GM18951 (cell line): ENCODE data around the gene MTHFD2L.
"Not testable (repeated sequence)": the region's sequence is repeated elsewhere in the genome, so short reads cannot be mapped to it uniquely, and the experiment has no call there.

Experiments used
- POLR2A ChIP-seq: IDR thresholded peaks from 4 replicates; pipeline ENCODE4 v1.6.1; 2011; ENCODE audit warnings: mild to moderate bottlenecking; ENCODE audit not compliant: insufficient read length, insufficient read depth; ENCODE audit errors: extremely low read depth
- in situ Hi-C: fragments of 300-500 bp; cut with MboI; formaldehyde crosslinking; loops from one replicate; pipeline ENCODE4 v1.12.0; 2022; ENCODE audit warnings: low sequenced_read_pairs, mixed read lengths, inconsistent platforms; ENCODE audit not compliant: unreplicated experiment

Gene MTHFD2L

DNA sequence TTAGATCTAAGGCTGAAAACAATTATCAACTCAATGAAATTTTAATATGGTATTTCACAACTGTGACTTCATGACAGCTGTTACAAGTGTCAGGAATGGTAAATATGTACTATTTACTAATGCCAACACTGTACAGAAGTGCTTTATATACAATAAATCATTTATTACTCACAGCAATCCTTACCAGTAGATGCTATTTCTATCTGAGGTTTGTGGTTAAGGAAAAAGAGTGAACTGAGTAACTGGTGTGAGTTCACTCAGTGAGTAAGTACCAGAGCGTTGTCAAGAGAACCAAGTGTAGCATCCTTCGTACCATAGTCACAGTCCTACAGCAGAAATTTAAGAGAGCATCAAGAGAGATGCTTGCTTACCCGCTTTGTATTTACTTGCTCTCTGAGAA is 23.3 kb downstream of the MTHFD2L start:
- no peak for TF ChIP-seq POLR2A
- in situ Hi-C loops, result loop anchor here (25.0 kb wide), 1 partner anchor 356 kb away; no protein-coding TSS in a partner anchor

DNA sequence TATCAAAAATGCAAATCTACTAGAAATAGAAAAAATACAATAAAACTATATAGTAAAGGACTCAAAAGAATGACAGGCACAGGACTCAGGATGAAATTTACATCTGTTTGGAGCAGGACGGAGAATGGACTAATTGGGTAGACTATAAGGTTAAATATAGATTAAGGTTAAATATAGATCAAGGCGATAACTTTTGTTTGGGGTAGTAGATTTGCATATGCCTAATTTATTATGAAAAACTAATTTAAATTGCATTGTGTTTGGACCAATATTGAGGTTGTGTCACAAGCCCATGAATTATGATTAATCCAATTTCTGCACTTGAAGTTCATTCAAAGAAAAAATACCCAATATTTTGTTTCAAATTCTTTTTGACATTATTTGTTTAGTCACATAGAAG is 31.0 kb downstream of the MTHFD2L start:
- no peak for TF ChIP-seq POLR2A
- in situ Hi-C loops, result loop anchor here (25.0 kb wide), 1 partner anchor 348 kb away; no protein-coding TSS in a partner anchor

DNA sequence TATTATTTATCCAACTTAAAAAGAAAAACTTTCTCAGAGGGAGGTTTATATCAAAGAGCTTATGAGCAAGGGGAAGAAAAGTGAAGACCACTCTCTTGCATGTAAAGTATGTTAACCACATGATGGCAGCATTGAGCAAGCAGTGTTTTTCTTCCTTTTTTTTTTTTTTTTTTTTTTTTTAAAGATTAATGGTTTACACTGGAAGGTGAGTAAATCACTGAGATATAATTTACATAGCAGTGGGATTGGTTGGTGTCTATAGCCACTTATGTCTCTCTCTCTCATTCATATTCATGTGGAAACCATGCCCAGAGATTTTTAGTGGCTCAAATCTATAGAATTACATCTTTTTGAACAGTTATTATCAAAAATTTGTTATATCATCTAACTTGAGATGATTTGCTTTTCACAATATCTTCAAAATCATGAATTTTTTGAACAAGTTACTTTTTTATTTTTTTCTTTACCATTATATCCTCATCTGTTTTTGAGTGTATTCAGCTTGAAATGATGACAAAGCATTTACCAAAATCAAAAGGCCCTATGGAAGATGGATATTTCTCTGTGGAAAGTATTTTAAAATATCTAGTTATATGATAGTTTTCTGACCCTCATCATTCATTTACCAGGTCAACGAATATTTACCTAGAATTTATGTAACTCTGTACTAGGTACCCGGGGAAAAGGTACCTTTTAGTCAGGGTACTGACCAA is 31.6 kb downstream of the MTHFD2L start:
- TF ChIP-seq POLR2A, result no peak
- in situ Hi-C loops, result loop anchor here (10.0 to 25.0 kb wide), 2 partner anchors 125 to 348 kb away; no protein-coding TSS in a partner anchor

DNA sequence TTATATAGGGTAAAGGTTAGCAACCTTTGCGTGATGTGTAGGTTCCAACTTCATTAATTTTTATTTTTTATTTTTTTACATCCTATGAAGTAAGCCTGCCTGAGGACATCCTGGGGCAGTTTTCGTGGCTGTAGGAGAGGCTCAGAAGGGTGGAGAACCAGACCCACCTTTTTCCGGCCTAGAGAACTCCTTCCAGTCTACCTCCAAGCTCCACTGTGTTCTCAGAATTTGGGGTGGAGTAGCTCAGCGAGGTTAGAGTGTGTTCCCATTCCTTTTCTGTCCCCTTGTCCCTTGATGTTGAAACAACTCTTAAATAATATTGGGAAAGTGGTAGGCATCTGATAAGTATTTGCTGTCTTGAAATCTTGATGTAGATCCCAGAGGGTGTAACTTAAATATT is 32.4 kb downstream of the MTHFD2L start:
- no peak for TF ChIP-seq POLR2A
- in situ Hi-C loops, result loop anchor here (10.0 to 25.0 kb wide), 2 partner anchors 124 to 347 kb away; no protein-coding TSS in a partner anchor

GRCh38 chr4:74190919-74191397 is 33.0 kb downstream of the MTHFD2L start:
- no peak for TF ChIP-seq POLR2A
- in situ Hi-C loops, result loop anchor here (10.0 to 25.0 kb wide), 2 partner anchors 124 to 346 kb away; no protein-coding TSS in a partner anchor

GRCh38 chr4:74197080-74197479 is 39.2 kb downstream of the MTHFD2L start:
- no peak for TF ChIP-seq POLR2A
- in situ Hi-C loops, result loop anchor here (10.0 to 25.0 kb wide), 2 partner anchors 118 to 340 kb away; no protein-coding TSS in a partner anchor

DNA sequence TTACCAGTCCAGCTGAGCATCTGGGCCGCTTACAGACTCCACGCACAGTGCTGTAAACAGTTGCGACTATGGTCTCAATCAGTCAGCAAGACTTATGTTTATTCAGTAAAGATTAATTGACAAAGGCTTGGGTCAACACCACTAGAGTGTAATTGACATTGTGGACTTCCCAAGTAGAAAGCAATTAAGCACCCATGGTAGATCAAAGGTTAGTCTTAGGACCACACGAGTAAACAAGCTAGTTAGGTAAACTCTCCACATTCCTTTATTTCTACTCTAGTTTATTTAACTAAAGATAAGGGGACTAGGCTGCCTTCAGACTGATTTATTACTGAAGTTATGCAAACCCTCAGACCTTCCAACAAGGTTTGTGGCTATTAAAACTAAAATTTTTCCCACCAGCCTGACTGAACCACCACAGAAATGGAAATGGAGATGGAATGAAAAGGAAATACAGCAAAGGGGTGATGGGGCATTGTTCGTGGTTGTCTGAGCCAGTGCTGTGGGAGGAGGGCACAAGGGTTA is 44.2 kb downstream of the MTHFD2L start:
- TF ChIP-seq POLR2A, result no peak
- in situ Hi-C loops, result no loop called here

DNA sequence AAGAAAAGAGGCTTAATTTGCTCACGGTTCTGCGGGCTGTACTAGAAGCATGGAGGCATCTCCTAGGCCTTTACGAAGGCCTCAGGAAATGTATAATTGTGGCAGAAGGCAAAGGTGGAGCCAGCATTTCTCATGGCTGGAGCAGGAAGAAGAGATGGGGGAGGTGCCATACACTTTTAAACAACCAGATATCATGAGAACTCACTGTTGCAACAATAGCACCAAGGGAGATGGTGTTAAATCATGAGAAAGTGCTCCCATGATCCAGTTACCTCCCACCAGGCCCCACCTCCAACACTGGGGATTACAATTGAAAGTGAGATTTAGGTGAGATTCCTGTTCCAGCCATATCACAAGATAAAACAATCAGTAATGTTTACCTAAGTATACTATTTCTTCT is 45.5 kb downstream of the MTHFD2L start:
- in situ Hi-C loops, result no loop called here
- TF ChIP-seq POLR2A, result no peak

- in situ Hi-C loops, result no loop called here
Observed at GRCh38 chr4:74205046-74205445, 47.1 kb downstream of the MTHFD2L start.

GRCh38 chr4:74205559-74205958 is 47.6 kb downstream of the MTHFD2L start:
- TF ChIP-seq POLR2A, result no peak
- in situ Hi-C loops, result no loop called here

More at GRCh38 chr4:74205046-74205445, 47.1 kb downstream of the MTHFD2L start:
- no peak for TF ChIP-seq POLR2A

- in situ Hi-C loops, result no loop called here
- TF ChIP-seq POLR2A, result no peak
Observed at GRCh38 chr4:74206088-74206825, 48.3 kb downstream of the MTHFD2L start.

DNA sequence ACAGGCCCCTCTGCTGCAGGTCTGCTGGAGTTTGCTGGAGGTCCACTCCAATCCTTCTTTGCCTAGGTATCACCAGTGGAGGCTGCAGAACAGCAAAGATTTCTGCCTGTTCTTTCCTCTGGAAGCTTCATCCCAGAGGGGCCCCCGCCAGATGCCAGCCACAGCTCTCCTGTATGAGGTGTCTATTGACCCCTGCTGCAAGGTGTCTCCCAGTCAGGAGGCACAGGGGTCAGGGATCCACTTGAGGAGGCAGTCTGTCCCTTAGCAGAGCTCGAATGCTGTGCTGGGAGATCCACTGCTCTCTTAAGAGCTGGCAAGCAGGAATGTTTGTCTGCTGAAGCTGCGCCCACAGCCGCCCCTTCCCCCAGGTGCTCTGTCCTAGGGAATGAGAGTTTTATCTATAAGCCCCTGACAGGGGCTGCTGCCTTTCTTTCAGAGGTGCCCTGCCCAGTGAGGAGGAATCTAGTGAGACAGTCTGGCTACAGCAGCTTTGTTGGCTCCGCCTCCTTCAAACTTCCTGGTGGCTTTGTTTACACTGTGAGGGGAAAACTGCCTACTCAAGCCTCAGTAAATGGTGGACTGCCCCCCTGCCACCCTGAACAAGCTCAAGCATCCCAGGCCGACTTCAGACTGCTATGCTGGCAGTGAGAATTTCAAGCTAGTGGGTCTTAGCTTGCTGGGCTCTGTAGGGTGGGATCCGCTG is 56.7 kb downstream of the MTHFD2L start:
- in situ Hi-C loops, result not testable (repeated sequence)

- in situ Hi-C loops, result not testable (repeated sequence)
Observed at GRCh38 chr4:74215236-74215635, 57.3 kb downstream of the MTHFD2L start.

DNA sequence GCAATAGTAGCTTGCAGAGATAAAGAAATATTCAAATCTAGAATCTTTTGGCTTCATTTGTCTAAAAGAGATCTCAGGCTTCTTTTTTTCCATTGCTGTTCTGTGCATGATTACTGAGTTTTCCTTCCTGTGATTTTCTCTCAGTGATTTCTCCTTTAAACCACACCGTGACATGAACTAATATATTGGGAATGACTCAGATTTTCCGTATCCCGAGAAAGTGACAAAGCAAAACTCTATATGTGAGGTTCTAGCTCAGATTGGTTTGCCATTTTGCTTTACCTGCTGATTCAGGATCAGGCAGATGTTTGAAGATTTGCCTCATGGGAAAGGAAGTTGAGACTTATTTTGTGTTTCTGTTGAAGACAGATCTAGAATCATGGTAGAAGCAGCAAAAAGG is 59.4 kb downstream of the MTHFD2L start:
- in situ Hi-C loops, result no loop called here
- no peak for TF ChIP-seq POLR2A
